Lower lobe of right lung (tissue), 2 donors: ENCODE results near the gene ATP6V1F. TPM values are rescaled to one million over a fixed set of nuclear protein-coding genes. Genes with fewer than 3 reads are reported as not detected.

Experiments used
- ATAC-seq, 2 donors: fragments of 200-7000 bp; cut with Tn5 transposase; one replicate each; pipeline ENCODE4 v1.9.1; 2020 to 2022; ENCODE audit warnings: mild to moderate bottlenecking in 2 of 2, moderate library complexity in 2 of 2
- DNase-seq: peaks from one replicate; pipeline ENCODE4 v3.0.0-alpha.2; 2020
- H3K27ac ChIP-seq: fragments of 200-600 bp; one replicate; pipeline ENCODE4 v1.8.0; 2022
- H3K27me3 ChIP-seq: fragments of 200-600 bp; one replicate; pipeline ENCODE4 v1.8.0; 2022; ENCODE audit warnings: low read depth
- H3K36me3 ChIP-seq: fragments of 200-600 bp; one replicate; pipeline ENCODE4 v1.8.0; 2022; ENCODE audit warnings: mild to moderate bottlenecking
- H3K4me1 ChIP-seq: fragments of 200-600 bp; one replicate; pipeline ENCODE4 v1.8.0; 2022
- H3K4me3 ChIP-seq: fragments of 200-600 bp; one replicate; pipeline ENCODE4 v1.8.0; 2022; ENCODE audit warnings: mild to moderate bottlenecking
- H3K9me3 ChIP-seq: fragments of 200-600 bp; one replicate; pipeline ENCODE4 v1.8.0; 2022
- CTCF ChIP-seq: fragments of 200-600 bp; IDR thresholded peaks from one replicate; pipeline ENCODE4 v1.8.0; 2022; ENCODE audit warnings: antibody characterized with exemption, mild to moderate bottlenecking
- intact Hi-C: fragments of 100-400 bp; cut with DNase I; formaldehyde crosslinking; loops from one replicate; pipeline ENCODE4 v1.11.0; 2022
- total RNA-seq: library from RNA; stranded (reverse); fragmentation: NEBNext Ultra II Directional; extraction: Animal tissue kit (Norgen Biotek cat#: 25700); gene quantifications from one replicate; pipeline ENCODE4 v1.2.1, GENCODE V29; 2021
- donor health status: DM: no; HTN: yes; CAD: no; lungs with severe emphysema.

ATP6V1F gene
- total RNA-seq, 1 donor from 2014 or later: 208 TPM

- Histone ChIP-seq H3K4me1 (peaks cover 36% of the 10 kb centered on the region), H3K9me3 (no peaks in the 10 kb centered on the region), H3K36me3 (peaks cover 18% of the 10 kb centered on the region), H3K4me3 (no peak overlapping the region), H3K27ac (no peak overlapping the region), H3K27me3 (peaks cover 11% of the 10 kb centered on the region)
- DNase-seq: no peak
- TF ChIP-seq CTCF: no peak
- intact Hi-C loops: no loop called here
- no peak for ATAC-seq
These were observed 4.6 kb downstream of the ATP6V1F start for GRCh38 chr7:128867241-128867640.

- Histone ChIP-seq H3K9me3 (no peaks in the 10 kb centered on the region), H3K36me3 (peaks cover 18% of the 10 kb centered on the region), H3K27ac (no peak overlapping the region), H3K27me3 (peaks cover 11% of the 10 kb centered on the region), H3K4me3 (no peak overlapping the region), H3K4me1 (peaks cover 36% of the 10 kb centered on the region)
- TF ChIP-seq CTCF: no peak
- no peak for ATAC-seq
- intact Hi-C loops: no loop called here
- no peak for DNase-seq
These were observed 5.4 kb downstream of the ATP6V1F start for GRCh38 chr7:128867842-128868623.

- H3K4me3 ChIP-seq: peak overlapping the region; percentile 64
- peaks cover 11% of the 10 kb centered on the region for H3K27me3 ChIP-seq
- DNase-seq: no peak
- H3K36me3 ChIP-seq: peaks cover 18% of the 10 kb centered on the region
- peaks cover 31% of the 10 kb centered on the region for H3K4me1 ChIP-seq
- ATAC-seq: peak; percentile 13 to 23
- H3K9me3 ChIP-seq: no peaks in the 10 kb centered on the region
- intact Hi-C loops: no loop called here
- H3K27ac ChIP-seq: no peak overlapping the region
- no peak for TF ChIP-seq CTCF
These were observed 6.0 kb downstream of the ATP6V1F start for GRCh38 chr7:128868624-128869137.

- Histone ChIP-seq H3K27me3 (peaks cover 11% of the 10 kb centered on the region), H3K9me3 (no peaks in the 10 kb centered on the region), H3K27ac (no peak overlapping the region), H3K36me3 (peaks cover 18% of the 10 kb centered on the region), H3K4me1 (peaks cover 25% of the 10 kb centered on the region), H3K4me3 (peak overlapping the region; percentile 64)
- DNase-seq (peak; percentile 70), ATAC-seq (peak; percentile 84 to 86)
- intact Hi-C loops: no loop called here
- TF ChIP-seq CTCF: peak; percentile 18
These were observed 6.7 kb downstream of the ATP6V1F start for GRCh38 chr7:128869138-128869943.

GRCh38 chr7:128869944-128870285, 7.3 kb downstream of the ATP6V1F start:
- no peak for DNase-seq
- Histone ChIP-seq H3K4me3 (peak overlapping the region; percentile 64), H3K27me3 (peaks cover 11% of the 10 kb centered on the region), H3K9me3 (no peaks in the 10 kb centered on the region), H3K36me3 (peaks cover 14% of the 10 kb centered on the region), H3K4me1 (peaks cover 23% of the 10 kb centered on the region), H3K27ac (no peak overlapping the region)
- TF ChIP-seq CTCF: no peak
- no peak for ATAC-seq
- intact Hi-C loops: no loop called here
